ENCODE measurements around the gene GABRA5.

DNA sequence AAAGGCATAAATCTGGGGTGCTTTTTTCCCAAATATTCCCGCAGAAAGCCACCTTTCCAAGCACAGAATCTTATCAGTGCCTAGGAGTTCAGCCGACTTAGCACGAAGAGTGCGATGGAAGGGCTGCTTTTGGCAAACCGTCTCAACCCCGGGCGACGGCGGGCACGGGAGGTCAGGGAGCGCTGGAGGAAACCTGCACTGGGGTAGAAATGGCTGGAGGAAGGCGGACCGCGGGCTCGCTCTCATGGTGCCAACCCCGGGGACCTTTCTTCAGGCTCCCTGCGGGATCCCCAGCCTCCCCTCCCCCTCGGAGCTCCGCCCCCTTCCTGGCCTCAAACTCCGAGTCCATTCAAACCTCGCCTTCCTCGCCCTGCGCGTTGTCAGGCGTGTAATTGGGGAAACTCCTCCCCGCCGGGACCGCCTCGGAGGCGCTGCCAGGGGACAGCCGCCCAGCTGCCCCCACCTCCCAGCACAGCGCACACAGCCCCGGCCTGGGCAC is 103.9 kb downstream of the GABRA5 start, which contains the start of gene GABRG3:
- TF ChIP-seq, protein P1, sequence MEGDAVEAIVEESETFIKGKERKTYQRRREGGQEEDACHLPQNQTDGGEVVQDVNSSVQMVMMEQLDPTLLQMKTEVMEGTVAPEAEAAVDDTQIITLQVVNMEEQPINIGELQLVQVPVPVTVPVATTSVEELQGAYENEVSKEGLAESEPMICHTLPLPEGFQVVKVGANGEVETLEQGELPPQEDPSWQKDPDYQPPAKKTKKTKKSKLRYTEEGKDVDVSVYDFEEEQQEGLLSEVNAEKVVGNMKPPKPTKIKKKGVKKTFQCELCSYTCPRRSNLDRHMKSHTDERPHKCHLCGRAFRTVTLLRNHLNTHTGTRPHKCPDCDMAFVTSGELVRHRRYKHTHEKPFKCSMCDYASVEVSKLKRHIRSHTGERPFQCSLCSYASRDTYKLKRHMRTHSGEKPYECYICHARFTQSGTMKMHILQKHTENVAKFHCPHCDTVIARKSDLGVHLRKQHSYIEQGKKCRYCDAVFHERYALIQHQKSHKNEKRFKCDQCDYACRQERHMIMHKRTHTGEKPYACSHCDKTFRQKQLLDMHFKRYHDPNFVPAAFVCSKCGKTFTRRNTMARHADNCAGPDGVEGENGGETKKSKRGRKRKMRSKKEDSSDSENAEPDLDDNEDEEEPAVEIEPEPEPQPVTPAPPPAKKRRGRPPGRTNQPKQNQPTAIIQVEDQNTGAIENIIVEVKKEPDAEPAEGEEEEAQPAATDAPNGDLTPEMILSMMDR (IDR thresholded peaks at IDR 0.05; ENCODE audit: insufficient read depth, low read length): no peak
- no peak for TF ChIP-seq GABPA (IDR thresholded peaks at IDR 0.05; ENCODE audit: low read depth)

Data from HL-60 (cell line).